Activated CD8-positive, alpha-beta memory T cell treated with anti-CD3 and anti-CD28 coated beads for 48 hours (primary cell): ENCODE results near the gene IGFBPL1.
"Not testable (repeated sequence)": the region's sequence is repeated elsewhere in the genome, so short reads cannot be mapped to it uniquely, and the experiment has no call there.

ENCODE experiments used
- DNase-seq, 3 experiments: peaks; one replicate each; pipeline ENCODE4 v3.0.0-alpha.2; 2020; ENCODE audit warnings: low read depth in 2 of 3, low spot score in 2 of 3

The IGFBPL1 gene, protein sequence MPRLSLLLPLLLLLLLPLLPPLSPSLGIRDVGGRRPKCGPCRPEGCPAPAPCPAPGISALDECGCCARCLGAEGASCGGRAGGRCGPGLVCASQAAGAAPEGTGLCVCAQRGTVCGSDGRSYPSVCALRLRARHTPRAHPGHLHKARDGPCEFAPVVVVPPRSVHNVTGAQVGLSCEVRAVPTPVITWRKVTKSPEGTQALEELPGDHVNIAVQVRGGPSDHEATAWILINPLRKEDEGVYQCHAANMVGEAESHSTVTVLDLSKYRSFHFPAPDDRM

DNA sequence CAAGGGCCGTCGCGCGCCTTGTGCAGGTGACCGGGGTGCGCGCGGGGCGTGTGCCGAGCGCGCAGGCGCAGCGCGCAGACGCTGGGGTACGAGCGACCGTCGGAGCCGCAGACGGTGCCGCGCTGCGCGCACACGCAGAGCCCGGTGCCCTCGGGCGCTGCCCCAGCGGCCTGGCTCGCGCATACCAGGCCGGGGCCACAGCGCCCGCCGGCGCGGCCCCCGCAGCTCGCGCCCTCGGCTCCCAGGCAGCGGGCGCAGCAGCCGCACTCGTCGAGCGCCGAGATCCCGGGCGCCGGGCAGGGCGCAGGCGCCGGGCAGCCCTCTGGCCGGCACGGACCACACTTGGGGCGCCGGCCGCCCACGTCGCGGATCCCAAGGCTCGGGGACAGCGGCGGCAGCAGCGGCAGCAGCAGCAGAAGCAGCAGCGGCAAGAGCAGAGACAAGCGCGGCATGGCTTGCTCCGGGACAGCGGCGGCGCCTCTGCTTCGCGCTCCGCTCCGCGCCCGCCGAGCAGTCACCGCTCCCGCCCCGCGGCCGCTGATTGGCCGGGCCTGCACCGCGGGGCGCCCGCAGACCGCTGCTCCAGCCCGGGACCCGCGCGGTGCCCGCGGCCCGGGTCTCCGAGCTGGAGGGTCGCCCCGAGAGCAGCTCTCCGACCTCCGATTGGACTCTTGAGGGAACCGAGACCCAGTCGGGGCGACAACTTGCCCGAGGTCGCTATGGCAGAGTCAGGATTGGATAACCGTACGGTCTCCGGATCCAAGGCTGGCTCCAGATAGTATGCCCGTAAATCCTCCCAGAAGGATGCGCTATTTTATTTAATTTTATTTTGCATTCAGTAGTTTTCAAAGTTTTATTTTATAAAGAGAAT is at the start of gene IGFBPL1:
TSS of gene IGFBPL1 (minus strand) at position 482 of the 871 bp plus-strand sequence. CDS start at position 452, 30 bp downstream.
- no peak for DNase-seq

DNA sequence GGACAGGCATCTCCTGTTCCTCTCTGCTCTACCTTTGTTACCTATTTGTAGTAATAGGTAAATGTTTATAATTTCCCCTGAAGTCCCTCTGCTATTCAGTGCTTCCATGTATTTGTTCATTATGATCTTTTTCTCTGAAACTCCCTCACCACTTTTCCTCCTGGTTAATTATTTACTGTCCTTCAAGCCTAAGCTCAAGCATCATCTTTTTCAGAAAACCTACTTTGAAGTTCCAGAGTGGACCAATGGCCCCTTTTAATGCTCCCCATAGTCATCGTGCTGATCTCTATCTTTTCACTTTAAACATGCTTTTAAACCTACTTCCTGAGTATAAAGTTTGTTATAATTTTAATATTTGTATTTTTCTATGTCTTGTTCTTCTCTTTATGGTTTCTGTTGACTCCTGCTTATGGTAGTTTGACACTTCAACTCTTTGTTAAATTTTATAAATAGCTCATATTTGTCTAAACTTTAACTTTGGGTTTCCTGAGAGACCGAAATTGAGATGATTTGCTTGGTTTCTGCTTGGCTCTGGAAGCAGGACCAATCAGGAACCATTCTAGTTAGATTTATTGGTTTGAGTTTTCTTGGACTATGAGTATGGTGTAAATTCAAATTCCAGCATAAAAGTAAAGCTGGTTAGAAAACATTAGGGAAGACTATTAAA is 48.5 kb upstream of the IGFBPL1 start:
- DNase-seq, result not testable (repeated sequence)

DNA sequence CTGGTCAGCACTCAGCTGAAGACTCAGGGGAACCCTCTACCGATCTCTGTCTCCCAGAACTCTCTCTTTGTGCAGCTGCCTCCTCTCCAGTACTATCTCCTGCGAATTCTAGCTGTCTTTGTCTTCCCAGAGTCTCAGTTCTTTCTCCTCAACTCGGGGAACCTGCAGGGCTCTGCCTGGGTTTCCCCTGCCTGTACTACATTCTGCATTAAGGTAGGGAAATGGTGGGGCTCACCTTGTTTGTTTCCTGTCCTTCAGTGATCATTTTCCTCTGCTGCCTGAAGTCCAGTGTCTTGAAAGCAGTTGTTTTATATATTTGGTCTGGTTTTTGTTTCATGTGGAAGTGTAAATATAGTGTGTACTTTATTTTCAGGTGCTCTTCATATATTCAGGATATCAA is 43.1 kb upstream of the IGFBPL1 start:
- no peak for DNase-seq

GRCh38 chr9:38453835-38454234 is 29.6 kb upstream of the IGFBPL1 start:
- no peak for DNase-seq

- no peak for DNase-seq
Measured at GRCh38 chr9:38451162-38451561, 26.9 kb upstream of the IGFBPL1 start.

DNA sequence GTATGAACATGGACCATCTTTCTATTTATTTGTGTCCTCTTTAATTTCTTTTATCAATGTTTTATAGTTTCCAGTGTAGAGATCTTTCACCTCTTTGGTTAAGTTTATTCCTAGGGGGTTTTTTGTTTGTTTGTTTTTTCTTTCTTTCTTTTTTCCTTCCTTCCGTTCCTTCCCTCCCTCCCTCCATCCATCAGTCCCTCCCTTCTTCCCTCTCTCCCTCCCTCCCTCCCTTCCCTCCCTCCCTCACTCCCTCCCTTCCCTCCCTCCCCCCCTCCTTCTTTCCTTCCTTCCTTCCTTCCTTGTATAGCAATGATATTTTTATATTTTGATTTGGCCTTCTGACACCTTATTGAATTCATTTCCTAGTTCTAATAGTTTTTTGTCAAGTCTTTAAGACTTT is 23.4 kb upstream of the IGFBPL1 start:
- no peak for DNase-seq

DNA sequence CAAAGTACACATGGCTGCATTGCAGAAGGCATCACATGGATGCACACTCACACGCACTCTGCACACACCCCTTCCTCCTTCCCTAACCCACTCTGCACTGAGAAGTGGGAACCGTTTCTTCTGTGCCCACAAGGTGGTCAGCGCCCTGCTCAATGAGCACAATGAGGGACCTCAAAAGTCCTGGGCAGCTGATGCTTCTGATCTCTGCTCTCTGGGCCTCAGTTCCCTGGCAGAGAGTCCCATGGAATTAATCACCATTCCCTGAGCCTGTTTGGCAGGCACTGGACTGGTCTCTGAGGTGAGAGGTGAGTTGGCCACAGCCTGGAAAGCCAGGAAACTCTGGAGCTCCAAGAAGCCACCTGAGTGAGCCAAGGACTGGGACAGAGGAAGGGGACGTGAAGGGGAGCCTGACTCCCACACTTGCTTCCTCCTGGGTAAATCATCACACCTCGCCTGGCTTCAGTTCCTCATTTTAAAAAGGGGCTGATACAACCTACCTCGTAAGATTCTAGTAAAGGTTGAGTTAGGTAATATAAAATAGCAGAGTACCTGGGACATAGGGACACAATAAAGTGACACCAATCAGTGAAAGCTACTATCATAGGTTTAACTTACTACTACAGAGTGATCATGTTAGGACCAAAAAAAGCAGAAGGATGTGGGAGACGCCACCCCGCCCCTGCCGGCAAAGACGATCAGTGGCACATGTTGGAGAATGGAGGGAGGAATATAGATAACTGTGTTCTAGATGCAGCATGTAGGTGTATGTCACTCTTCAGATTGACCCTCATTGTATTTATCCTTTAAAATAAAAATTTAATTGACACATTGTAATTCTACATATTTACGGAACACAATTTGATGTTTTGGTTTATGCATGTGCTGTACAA is 21.1 kb upstream of the IGFBPL1 start:
- DNase-seq, result no peak

DNA sequence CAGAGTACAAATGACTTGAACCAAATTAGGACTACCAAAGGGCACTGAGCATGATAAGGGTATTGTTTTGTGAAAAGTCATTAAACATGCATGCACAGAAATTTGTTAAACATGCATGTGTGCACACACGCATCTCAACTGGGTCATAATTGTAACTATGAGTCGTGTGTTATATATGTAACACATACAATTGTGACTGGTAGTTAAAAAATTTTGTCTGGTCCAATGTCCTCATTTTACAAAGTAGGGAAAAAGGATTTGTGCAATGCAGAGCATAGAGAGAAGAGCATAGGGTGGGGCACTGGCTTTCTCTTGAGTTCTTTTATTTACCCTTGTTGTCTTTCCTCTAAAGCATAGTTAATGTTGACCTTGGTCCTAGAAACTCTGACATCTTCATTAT is 19.3 kb upstream of the IGFBPL1 start:
- DNase-seq, result no peak

DNA sequence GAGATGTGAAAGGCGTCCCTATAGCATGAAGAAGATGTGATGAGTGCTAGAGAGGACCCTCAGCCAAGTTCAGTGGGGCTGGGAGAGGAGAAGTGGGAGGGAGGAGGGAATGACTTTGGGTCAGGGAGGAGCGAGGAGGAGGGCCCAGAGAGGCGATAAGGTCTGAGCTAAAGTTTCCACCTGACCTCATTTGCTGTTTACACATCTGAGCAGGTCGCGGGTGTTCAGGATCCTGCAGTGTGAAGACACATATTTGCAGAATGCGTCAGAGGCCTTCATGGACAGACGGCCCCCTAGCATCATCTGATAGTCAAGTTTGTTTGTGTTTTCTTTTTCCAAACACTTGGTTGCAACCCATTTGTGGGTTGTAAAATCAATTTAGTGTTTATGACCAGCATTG is 18.9 kb upstream of the IGFBPL1 start:
- no peak for DNase-seq

GRCh38 chr9:38442473-38443096 is 18.3 kb upstream of the IGFBPL1 start:
- DNase-seq, result no peak

GRCh38 chr9:38441347-38442085 is 17.3 kb upstream of the IGFBPL1 start:
- DNase-seq, result no peak

GRCh38 chr9:38440516-38440915 is 16.3 kb upstream of the IGFBPL1 start:
- DNase-seq, result no peak

GRCh38 chr9:38439916-38440301 is 15.7 kb upstream of the IGFBPL1 start:
- DNase-seq, result no peak

GRCh38 chr9:38439291-38439915 is 15.1 kb upstream of the IGFBPL1 start:
- DNase-seq, result no peak

- DNase-seq, result no peak
Measured at GRCh38 chr9:38437193-38437823, 13.1 kb upstream of the IGFBPL1 start.

DNA sequence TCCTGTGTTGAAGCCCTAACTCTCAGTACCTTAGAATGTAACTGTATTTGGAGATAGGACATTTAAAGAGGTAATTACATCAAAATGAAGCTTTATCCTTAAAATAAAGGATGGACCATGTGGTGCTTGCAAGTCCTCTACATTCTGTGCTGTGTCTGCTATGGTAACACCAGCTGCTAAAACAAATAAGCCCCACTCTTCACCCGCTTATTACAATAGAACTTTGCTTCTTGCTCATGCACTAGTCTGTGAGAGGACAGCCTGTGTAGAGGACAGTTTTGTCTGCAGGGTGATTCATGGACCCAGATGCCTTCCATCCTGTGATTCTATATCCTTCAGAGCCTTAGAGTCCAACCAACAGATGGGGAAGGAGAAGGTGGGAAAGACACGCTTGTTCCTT is 12.5 kb upstream of the IGFBPL1 start:
- DNase-seq, result no peak

DNA sequence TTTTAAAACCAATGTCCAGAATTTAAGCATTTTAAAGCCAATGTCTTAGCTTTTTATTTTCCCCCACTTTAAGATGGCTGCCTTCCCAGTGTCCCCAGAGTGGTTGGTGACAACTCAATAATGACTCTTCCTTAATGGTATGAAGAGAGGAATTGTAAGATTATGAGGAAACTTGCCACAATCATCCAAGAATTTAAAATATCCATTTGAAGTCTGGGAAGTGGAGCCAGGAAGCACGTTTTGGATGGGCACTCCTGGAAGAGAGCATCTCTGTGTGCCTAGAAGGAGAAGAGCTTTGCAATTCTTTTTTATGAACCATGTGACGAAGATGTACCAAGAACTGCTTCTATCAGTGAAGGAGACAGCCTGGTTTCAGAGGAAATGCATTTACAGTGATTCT is 11.3 kb upstream of the IGFBPL1 start:
- no peak for DNase-seq

GRCh38 chr9:38434853-38435252 is 10.6 kb upstream of the IGFBPL1 start:
- DNase-seq, result no peak

- DNase-seq, result no peak
Measured at GRCh38 chr9:38434365-38434764, 10.1 kb upstream of the IGFBPL1 start.
